A673 (cell line): ENCODE measurements around the gene DBX1. TPM values are rescaled to one million over a fixed set of nuclear protein-coding genes. Genes with fewer than 3 reads are reported as not detected.

Source experiments
- BruUV-seq: library from RNA; stranded (reverse); fragments of 400-500 nt; replicated peaks from 2 replicates; lab custom pipeline; 2021; lab: Mats Ljungman, UMichigan
- CTCF ChIA-PET: fragments of 300-600 bp; sonication (Branson Sonifier 250); formaldehyde crosslinking; loops from one replicate; lab custom pipeline; 2022; ENCODE audit warnings: antibody characterized with exemption; lab: Charles Lee
- POLR2A ChIA-PET: fragments of 300-600 bp; sonication (Branson Sonifier 250); formaldehyde crosslinking; loops from one replicate; lab custom pipeline; 2022; ENCODE audit warnings: antibody characterized with exemption; ENCODE audit not compliant: low non-redundant PET; lab: Charles Lee
- DNase-seq: peaks from one replicate; pipeline ENCODE4 v3.0.0-alpha.2; 2015; ENCODE audit warnings: low spot score
- H3K27ac ChIP-seq: fragments of 200-600 bp; sonication (generic); 2 replicates; pipeline ENCODE4 v1.5.1; 2016; ENCODE audit warnings: mixed run types, low read depth, mild to moderate bottlenecking, mixed read lengths, antibody characterized with exemption, low read length; ENCODE audit not compliant: poor library complexity, severe bottlenecking
- H3K27me3 ChIP-seq: fragments of 200-600 bp; sonication (generic); replicated peaks from 2 replicates; pipeline ENCODE4 v1.6.1; 2017; ENCODE audit warnings: mixed run types, low read depth, mild to moderate bottlenecking, mixed read lengths, antibody characterized with exemption, low read length; ENCODE audit not compliant: insufficient read depth, poor library complexity
- H3K36me3 ChIP-seq: fragments of 200-600 bp; sonication (generic); 2 replicates; pipeline ENCODE4 v1.6.1; 2016; ENCODE audit warnings: mixed run types, mild to moderate bottlenecking, mixed read lengths, antibody characterized with exemption, low read length; ENCODE audit not compliant: insufficient read depth, poor library complexity, severe bottlenecking
- H3K4me1 ChIP-seq: fragments of 200-600 bp; sonication (generic); 2 replicates; pipeline ENCODE4 v1.6.1; 2017; ENCODE audit warnings: mixed run types, mild to moderate bottlenecking, mixed read lengths, antibody characterized with exemption, low read length; ENCODE audit not compliant: insufficient read depth, poor library complexity, severe bottlenecking
- H3K4me3 ChIP-seq: fragments of 200-600 bp; sonication (generic); 2 replicates; pipeline ENCODE4 v1.5.1; 2016; ENCODE audit warnings: low read depth, mixed run types, mild to moderate bottlenecking, mixed read lengths, low read length; ENCODE audit not compliant: poor library complexity, severe bottlenecking
- H3K9me3 ChIP-seq: fragments of 200-600 bp; sonication (generic); 2 replicates; pipeline ENCODE4 v1.6.1; 2016; ENCODE audit warnings: mixed run types, low read depth, mild to moderate bottlenecking, mixed read lengths, antibody characterized with exemption, low read length; ENCODE audit not compliant: poor library complexity, severe bottlenecking
- CTCF ChIP-seq: fragments of 300-800, 200-600 bp; sonication (generic); conservative IDR thresholded peaks from 2 replicates; pipeline ENCODE4 v1.5.1; 2017; ENCODE audit warnings: low read depth, mild to moderate bottlenecking, antibody characterized with exemption, low read length, moderate library complexity, mixed read lengths
- EZH2 ChIP-seq: fragments of 200-600 bp; sonication (generic); IDR thresholded peaks from 2 replicates; pipeline ENCODE4 v1.6.1; 2017; ENCODE audit warnings: borderline replicate concordance, low read depth, mild to moderate bottlenecking, mixed read lengths, antibody characterized with exemption, low read length; ENCODE audit not compliant: poor library complexity, severe bottlenecking
- intact Hi-C: fragments of 100-400 bp; cut with micrococcal nuclease; formaldehyde crosslinking; loops from one replicate; pipeline ENCODE4 v1.10.0; 2022; ENCODE audit not compliant: unreplicated experiment
- total RNA-seq: library from RNA; stranded (reverse); gene quantifications from 2 replicates; pipeline ENCODE4 v1.2.3, GENCODE V29; 2021

DBX1 gene
- total RNA-seq, 1 experiment from 2014 or later, result not detected

- no peaks in the 10 kb centered on the region for H3K9me3 ChIP-seq
- H3K27ac ChIP-seq, result no peak overlapping the region
- H3K4me3 ChIP-seq, result no peak overlapping the region
- no peaks in the 10 kb centered on the region for H3K36me3 ChIP-seq
- DNase-seq, result no peak
- ChIA-PET POLR2A (no interaction called here), CTCF (interaction anchor here (1.5 kb wide), 1 partner anchor 9 kb away, joined by 4 read pairs; no protein-coding TSS in a partner anchor)
- TF ChIP-seq EZH2 (no peak), CTCF (no peak)
- BruUV-seq, result no TSS peak
- no peaks in the 10 kb centered on the region for H3K4me1 ChIP-seq
- intact Hi-C loops, result no loop called here
- H3K27me3 ChIP-seq, result no peaks in the 10 kb centered on the region
Measured at GRCh38 chr11:20137637-20138036, 22.6 kb downstream of the DBX1 start.

GRCh38 chr11:20134991-20135736 is 25.1 kb downstream of the DBX1 start:
- H3K27ac ChIP-seq, result no peak overlapping the region
- ChIA-PET POLR2A (no interaction called here), CTCF (no interaction called here)
- TF ChIP-seq EZH2 (no peak), CTCF (no peak)
- no peak overlapping the region for H3K4me3 ChIP-seq
- no peak for DNase-seq
- no peaks in the 10 kb centered on the region for H3K9me3 ChIP-seq
- BruUV-seq, result no TSS peak
- intact Hi-C loops, result loop anchor here (5.0 kb wide), 1 partner anchor 183 kb away; no protein-coding TSS in a partner anchor
- no peaks in the 10 kb centered on the region for H3K27me3 ChIP-seq
- no peaks in the 10 kb centered on the region for H3K4me1 ChIP-seq
- no peaks in the 10 kb centered on the region for H3K36me3 ChIP-seq

- H3K9me3 ChIP-seq, result no peaks in the 10 kb centered on the region
- no peak overlapping the region for H3K27ac ChIP-seq
- ChIA-PET CTCF (interaction anchor here (0.6 to 0.8 kb wide), 4 partner anchors 9 to 229 kb away, joined by 3 to 5 read pairs (median 3); no protein-coding TSS in a partner anchor), POLR2A (no interaction called here)
- BruUV-seq, result no TSS peak
- no peaks in the 10 kb centered on the region for H3K4me1 ChIP-seq
- TF ChIP-seq EZH2, result no peak
- TF ChIP-seq CTCF, result peak; percentile 3; the same call in 1 of the 2 replicates
- intact Hi-C loops, result loop anchor here (5.0 kb wide), 1 partner anchor 180 kb away; no protein-coding TSS in a partner anchor
- H3K27me3 ChIP-seq, result no peaks in the 10 kb centered on the region
- H3K36me3 ChIP-seq, result no peaks in the 10 kb centered on the region
- no peak overlapping the region for H3K4me3 ChIP-seq
- DNase-seq, result no peak
Measured at GRCh38 chr11:20132667-20133039, 27.6 kb downstream of the DBX1 start.
